Measurements from ENCODE around the gene SEMA6A. TPM values are rescaled to one million over a fixed set of nuclear protein-coding genes. Genes with fewer than 3 reads are reported as not detected.

Gene SEMA6A
- total and polyA plus RNA-seq, 4 donors: 3.7 to 11.4 (median 5.6) TPM

DNA sequence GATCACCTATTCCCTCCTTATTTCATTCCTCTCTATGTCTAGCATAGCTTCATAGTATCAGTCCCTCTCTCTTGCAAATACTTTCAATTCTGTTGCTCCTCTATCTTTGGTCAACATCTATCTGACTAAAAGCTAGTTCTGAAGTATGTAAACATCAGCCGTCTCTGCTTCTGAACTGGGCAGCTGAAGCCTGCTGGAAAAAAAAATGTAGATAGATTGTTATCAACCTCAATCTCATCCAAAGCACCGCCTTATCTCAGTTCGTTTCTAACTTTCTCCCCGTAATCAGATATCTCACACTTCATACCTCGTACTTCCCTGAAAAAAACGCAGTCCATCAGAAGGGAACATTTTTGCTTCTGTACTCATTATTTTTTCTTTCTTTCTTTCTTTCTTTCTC, 4.5 kb upstream of the SEMA6A start (continued):
- TF ChIP-seq REST (IDR thresholded peaks at IDR 0.05) (no peak), MAX (IDR thresholded peaks at IDR 0.05) (no peak)

DNA sequence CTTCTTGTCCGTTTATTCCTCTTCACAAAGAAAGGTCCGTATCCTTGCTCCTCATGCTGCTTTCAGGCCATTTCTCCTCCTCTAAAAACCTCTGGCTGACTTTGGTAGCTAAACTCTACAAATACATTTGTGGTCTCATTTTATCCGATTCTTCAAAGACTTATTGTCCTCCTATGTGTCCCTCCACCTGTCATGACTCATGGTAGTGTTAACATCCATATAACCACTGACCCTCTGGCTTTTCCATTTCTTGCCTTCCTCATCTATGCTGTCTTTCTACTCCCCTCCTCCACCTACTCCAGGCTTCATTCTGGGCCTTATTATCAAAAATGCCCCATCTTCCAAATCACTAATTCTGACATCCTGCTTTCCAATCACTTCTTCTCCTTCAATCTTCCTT, 4.1 kb upstream of the SEMA6A start:
- 93% methylated on average over 3 of the region's 3 CpGs for WGBS
- Histone ChIP-seq H3K36me3 (ENCODE audit: control insufficient read depth in 4 of 4, insufficient read depth in 3 of 4, low read depth in 1 of 4, low read length in 3 of 4) (no peaks in the 10 kb centered on the region), H3K4me1 (ENCODE audit: control insufficient read depth in 4 of 4, insufficient read depth in 4 of 4, low read length in 3 of 4) (peaks cover 6 to 27% (median 21%) of the 10 kb centered on the region in 4 donors), H3K27ac (ENCODE audit: low read depth in 1 of 2, low read length in 2 of 2) (no peak overlapping the region), H3K9ac (ENCODE audit: low read depth in 1 of 2, low read length in 2 of 2) (no peak overlapping the region), H3K4me3 (ENCODE audit: low read depth in 1 of 3, low read length in 3 of 3) (no peak overlapping the region), H3K9me3 (ENCODE audit: control insufficient read depth in 4 of 4, low read length in 3 of 4) (no peaks in the 10 kb centered on the region), H3K27me3 (ENCODE audit: control insufficient read depth in 4 of 4, insufficient read depth in 4 of 4, low read length in 3 of 4) (peaks cover 0 to 2% (median 0%) of the 10 kb centered on the region in 4 donors)
- TF ChIP-seq HNF4G (IDR thresholded peaks at IDR 0.05) (no peak), RXRA (IDR thresholded peaks at IDR 0.05) (no peak), JUND (IDR thresholded peaks at IDR 0.05) (no peak), TAF1 (conservative IDR thresholded peaks at IDR 0.05) (no peak), MAX (IDR thresholded peaks at IDR 0.05) (no peak), FOXA1 (IDR thresholded peaks at IDR 0.05) (no peak), ZBTB33 (IDR thresholded peaks at IDR 0.05) (no peak), YY1 (IDR thresholded peaks at IDR 0.05) (no peak), HNF4A (conservative IDR thresholded peaks at IDR 0.05) (no peak), RAD21 (IDR thresholded peaks at IDR 0.05) (no peak), EGR1 (IDR thresholded peaks at IDR 0.05; ENCODE audit: low read depth in 2 of 2) (no peak), FOXA2 (IDR thresholded peaks at IDR 0.05) (no peak), NR2F2 (IDR thresholded peaks at IDR 0.05) (no peak), GABPA (IDR thresholded peaks at IDR 0.05 in 1 of 2, conservative IDR thresholded peaks at IDR 0.05 in 1 of 2) (no peak), REST (IDR thresholded peaks at IDR 0.05) (no peak), SP1 (IDR thresholded peaks at IDR 0.05) (no peak)
- TF ChIP-seq, protein P1, sequence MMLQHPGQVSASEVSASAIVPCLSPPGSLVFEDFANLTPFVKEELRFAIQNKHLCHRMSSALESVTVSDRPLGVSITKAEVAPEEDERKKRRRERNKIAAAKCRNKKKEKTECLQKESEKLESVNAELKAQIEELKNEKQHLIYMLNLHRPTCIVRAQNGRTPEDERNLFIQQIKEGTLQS (IDR thresholded peaks at IDR 0.05): no peak
- TF ChIP-seq, protein P2, sequence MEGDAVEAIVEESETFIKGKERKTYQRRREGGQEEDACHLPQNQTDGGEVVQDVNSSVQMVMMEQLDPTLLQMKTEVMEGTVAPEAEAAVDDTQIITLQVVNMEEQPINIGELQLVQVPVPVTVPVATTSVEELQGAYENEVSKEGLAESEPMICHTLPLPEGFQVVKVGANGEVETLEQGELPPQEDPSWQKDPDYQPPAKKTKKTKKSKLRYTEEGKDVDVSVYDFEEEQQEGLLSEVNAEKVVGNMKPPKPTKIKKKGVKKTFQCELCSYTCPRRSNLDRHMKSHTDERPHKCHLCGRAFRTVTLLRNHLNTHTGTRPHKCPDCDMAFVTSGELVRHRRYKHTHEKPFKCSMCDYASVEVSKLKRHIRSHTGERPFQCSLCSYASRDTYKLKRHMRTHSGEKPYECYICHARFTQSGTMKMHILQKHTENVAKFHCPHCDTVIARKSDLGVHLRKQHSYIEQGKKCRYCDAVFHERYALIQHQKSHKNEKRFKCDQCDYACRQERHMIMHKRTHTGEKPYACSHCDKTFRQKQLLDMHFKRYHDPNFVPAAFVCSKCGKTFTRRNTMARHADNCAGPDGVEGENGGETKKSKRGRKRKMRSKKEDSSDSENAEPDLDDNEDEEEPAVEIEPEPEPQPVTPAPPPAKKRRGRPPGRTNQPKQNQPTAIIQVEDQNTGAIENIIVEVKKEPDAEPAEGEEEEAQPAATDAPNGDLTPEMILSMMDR (IDR thresholded peaks at IDR 0.05; ENCODE audit: low read depth, low read length, missing input control): no peak
- no peak for DNase-seq (ENCODE audit: low spot score)

Data from liver (tissue), 9 donors.